ENCODE measurements around the gene SEC14L5. TPM values are rescaled to one million over a fixed set of nuclear protein-coding genes. Genes with fewer than 3 reads are reported as not detected.

The SEC14L5 gene
- total and polyA plus RNA-seq, 2 experiments from 2014 or later = 0.21 TPM; not detected in 1

- TF ChIP-seq CTCF (IDR thresholded peaks at IDR 0.05; ENCODE audit: low read depth, low read length) = no peak
- Histone ChIP-seq H3K4me3 (no peak overlapping the region), H3K4me1 (ENCODE audit: low read depth) (peaks cover 6% of the 10 kb centered on the region), H3K36me3 (no peaks in the 10 kb centered on the region), H3K9me3 (ENCODE audit: low read depth) (no peaks in the 10 kb centered on the region), H3K27ac (no peak overlapping the region), H3K27me3 (no peaks in the 10 kb centered on the region)
- DNase-seq (ENCODE audit: low read depth in 1 of 2, low spot score in 1 of 2) = no peak
These were observed 73.5 kb downstream of the SEC14L5 start for GRCh38 chr16:5031601-5032000.

- no peaks in the 10 kb centered on the region for H3K36me3 ChIP-seq
- H3K4me1 ChIP-seq (ENCODE audit: low read depth) = peaks cover 6% of the 10 kb centered on the region
- peak overlapping the region; percentile 88 for H3K4me3 ChIP-seq
- no peaks in the 10 kb centered on the region for H3K9me3 ChIP-seq (ENCODE audit: low read depth)
- H3K27me3 ChIP-seq = no peaks in the 10 kb centered on the region
- no peak for DNase-seq (ENCODE audit: low read depth in 1 of 2, low spot score in 1 of 2)
- H3K27ac ChIP-seq = no peak overlapping the region
- TF ChIP-seq CTCF (IDR thresholded peaks at IDR 0.05; ENCODE audit: low read depth, low read length) = no peak
These were observed 74.6 kb downstream of the SEC14L5 start for GRCh38 chr16:5032748-5033167.

- peaks cover 6% of the 10 kb centered on the region for H3K4me1 ChIP-seq (ENCODE audit: low read depth)
- no peaks in the 10 kb centered on the region for H3K36me3 ChIP-seq
- DNase-seq (ENCODE audit: low read depth in 1 of 2, low spot score in 1 of 2) = peak; percentile 88 to 91
- H3K27ac ChIP-seq = peak within 1 kb of the TSS; percentile 89
- peak within 1 kb of the TSS; percentile 88 for H3K4me3 ChIP-seq
- no peak for TF ChIP-seq CTCF (IDR thresholded peaks at IDR 0.05; ENCODE audit: low read depth, low read length)
- H3K27me3 ChIP-seq = no peaks in the 10 kb centered on the region
- no peaks in the 10 kb centered on the region for H3K9me3 ChIP-seq (ENCODE audit: low read depth)
These were observed 75.4 kb downstream of the SEC14L5 start, which contains the start of gene NAGPA for GRCh38 chr16:5033256-5034166. TSS of gene NAGPA (minus strand) at chr16:5033935. CDS start at chr16:5033914, 21 bp downstream.

- no peak for DNase-seq (ENCODE audit: low read depth in 1 of 2, low spot score in 1 of 2)
- Histone ChIP-seq H3K9me3 (ENCODE audit: low read depth) (no peaks in the 10 kb centered on the region), H3K4me3 (peak overlapping the region; percentile 88), H3K27ac (no peak overlapping the region), H3K36me3 (no peaks in the 10 kb centered on the region), H3K27me3 (no peaks in the 10 kb centered on the region), H3K4me1 (ENCODE audit: low read depth) (peaks cover 6% of the 10 kb centered on the region)
- TF ChIP-seq CTCF (IDR thresholded peaks at IDR 0.05; ENCODE audit: low read depth, low read length) = no peak
These were observed 76.0 kb downstream of the SEC14L5 start for GRCh38 chr16:5034167-5034523.

GRCh38 chr16:5035909-5036227 lies 77.7 kb downstream of the SEC14L5 start:
- Histone ChIP-seq H3K4me3 (no peak overlapping the region), H3K27me3 (no peaks in the 10 kb centered on the region), H3K36me3 (no peaks in the 10 kb centered on the region), H3K4me1 (ENCODE audit: low read depth) (peaks cover 6% of the 10 kb centered on the region), H3K27ac (no peak overlapping the region), H3K9me3 (ENCODE audit: low read depth) (no peaks in the 10 kb centered on the region)
- no peak for TF ChIP-seq CTCF (IDR thresholded peaks at IDR 0.05; ENCODE audit: low read depth, low read length)
- DNase-seq (ENCODE audit: low read depth in 1 of 2, low spot score in 1 of 2) = no peak
